ENCODE data around the gene SRCIN1.
A peak's percentile ranks its signal among the peaks of the same experiment; 100 is the strongest.

The SRCIN1 gene

GRCh38 chr17:38617967-38618760 is 12.4 kb upstream of the SRCIN1 start:
- DNase-seq (ENCODE audit: low read depth, low spot score), result no peak

GRCh38 chr17:38617074-38617860 is 11.5 kb upstream of the SRCIN1 start:
- DNase-seq (ENCODE audit: low read depth, low spot score), result no peak

DNA sequence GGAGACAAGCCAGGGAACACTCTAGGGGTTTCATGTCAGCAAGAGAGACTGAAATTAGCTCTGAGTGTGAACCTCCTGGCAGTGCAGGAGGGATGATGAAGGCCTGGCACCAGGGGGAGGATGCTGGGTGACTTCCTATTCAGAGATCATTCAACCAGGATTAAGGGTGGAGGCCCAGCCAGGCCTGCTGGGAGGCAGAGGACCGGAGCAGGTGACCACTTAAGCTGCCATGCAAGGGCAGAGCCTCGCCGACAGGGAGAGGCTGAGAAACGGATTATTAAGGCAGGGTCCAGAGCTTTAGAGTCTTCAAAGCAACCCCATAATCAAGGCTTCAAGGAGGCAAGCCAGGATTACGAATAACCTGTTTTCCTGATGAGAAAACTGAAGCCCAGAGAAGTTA is 10.6 kb upstream of the SRCIN1 start:
- no peak for DNase-seq (ENCODE audit: low read depth, low spot score)

- no peak for DNase-seq (ENCODE audit: low read depth, low spot score)
These were observed 8.4 kb upstream of the SRCIN1 start for GRCh38 chr17:38613981-38614779.

- DNase-seq (ENCODE audit: low read depth, low spot score), result no peak
These were observed 7.8 kb upstream of the SRCIN1 start for GRCh38 chr17:38613525-38613980.

- no peak for DNase-seq (ENCODE audit: low read depth, low spot score)
These were observed 6.2 kb upstream of the SRCIN1 start for GRCh38 chr17:38611872-38612376.

- DNase-seq (ENCODE audit: low read depth, low spot score), result no peak
These were observed 5.5 kb upstream of the SRCIN1 start for GRCh38 chr17:38611070-38611786.

- no peak for DNase-seq (ENCODE audit: low read depth, low spot score)
These were observed 3.7 kb upstream of the SRCIN1 start for GRCh38 chr17:38609280-38610031.

- DNase-seq (ENCODE audit: low read depth, low spot score), result no peak
These were observed 2.9 kb upstream of the SRCIN1 start for GRCh38 chr17:38608648-38609047.

DNA sequence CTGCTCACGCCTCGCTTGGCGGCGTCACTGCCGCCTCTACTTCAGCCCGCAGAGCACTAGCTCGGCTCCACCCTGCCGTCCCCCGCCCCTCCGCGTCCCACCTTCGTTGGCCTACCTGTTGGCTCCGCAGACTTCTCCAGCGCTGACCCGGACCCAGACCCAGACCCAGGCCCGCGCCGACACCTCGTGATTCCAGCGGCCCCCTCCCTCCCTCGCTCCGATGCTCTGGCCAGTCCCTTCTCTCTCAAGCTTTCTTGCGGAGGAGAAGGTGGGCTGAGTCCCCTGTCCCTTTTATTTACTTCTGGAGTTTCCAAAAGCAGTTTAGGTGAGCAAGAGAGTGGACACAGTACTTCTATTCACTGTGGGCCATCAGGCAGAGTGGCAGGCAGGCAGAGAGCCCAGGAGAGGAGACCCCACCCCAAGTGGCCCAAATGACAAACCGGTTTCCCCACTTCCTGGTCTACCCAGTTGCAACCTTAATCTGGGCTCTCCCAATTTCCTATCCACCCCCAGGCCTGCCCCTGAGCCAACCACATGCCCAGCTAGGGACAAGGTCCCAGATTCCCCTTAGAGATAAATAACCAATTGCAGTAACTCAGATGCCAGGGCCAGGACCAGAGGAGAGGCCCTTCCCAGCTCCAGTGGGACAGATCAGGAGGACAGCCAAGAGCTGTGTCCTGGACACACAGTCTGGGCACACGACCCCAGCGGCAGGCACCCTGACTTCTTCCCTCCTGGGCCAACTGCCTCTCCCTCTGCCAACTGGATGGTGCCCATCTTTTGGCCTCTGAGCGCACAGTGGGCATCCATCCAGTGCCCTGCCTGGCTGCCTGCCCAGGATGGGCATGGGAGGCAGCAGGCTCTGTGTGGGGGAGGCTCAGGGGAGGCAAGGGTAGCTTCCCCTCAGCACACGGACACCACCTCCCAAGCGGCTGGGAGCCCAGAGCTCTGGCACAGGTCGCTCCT is 1.2 kb upstream of the SRCIN1 start:
- no peak for DNase-seq (ENCODE audit: low read depth, low spot score)

DNA sequence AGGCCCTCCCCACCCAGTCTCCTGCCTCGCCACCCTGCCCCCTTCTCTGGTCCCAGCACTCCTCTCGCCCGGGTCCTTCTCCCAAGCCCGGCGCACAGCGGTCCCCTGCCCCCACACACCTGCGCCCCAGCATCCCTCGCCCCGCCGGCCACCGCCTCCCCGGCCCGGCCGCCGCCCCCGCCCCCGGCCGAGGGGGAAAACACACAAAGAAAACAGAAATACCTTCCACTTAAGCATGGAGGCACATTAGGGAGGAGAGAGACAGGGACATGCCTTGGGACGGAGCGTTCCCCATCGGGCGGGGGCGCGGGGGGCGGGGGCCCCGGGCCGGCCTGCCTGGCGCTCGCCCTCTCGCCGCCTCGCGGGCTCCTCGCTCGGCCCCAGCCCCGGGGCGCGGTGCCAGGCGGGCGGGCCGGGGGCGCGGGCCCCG is 326 bp downstream of the SRCIN1 start:
- no peak for DNase-seq (ENCODE audit: low read depth, low spot score)

- DNase-seq (ENCODE audit: low read depth, low spot score), result no peak
These were observed 1.0 kb downstream of the SRCIN1 start for GRCh38 chr17:38604479-38605403.

- DNase-seq (ENCODE audit: low read depth, low spot score), result no peak
These were observed 1.8 kb downstream of the SRCIN1 start for GRCh38 chr17:38603786-38604478.

DNA sequence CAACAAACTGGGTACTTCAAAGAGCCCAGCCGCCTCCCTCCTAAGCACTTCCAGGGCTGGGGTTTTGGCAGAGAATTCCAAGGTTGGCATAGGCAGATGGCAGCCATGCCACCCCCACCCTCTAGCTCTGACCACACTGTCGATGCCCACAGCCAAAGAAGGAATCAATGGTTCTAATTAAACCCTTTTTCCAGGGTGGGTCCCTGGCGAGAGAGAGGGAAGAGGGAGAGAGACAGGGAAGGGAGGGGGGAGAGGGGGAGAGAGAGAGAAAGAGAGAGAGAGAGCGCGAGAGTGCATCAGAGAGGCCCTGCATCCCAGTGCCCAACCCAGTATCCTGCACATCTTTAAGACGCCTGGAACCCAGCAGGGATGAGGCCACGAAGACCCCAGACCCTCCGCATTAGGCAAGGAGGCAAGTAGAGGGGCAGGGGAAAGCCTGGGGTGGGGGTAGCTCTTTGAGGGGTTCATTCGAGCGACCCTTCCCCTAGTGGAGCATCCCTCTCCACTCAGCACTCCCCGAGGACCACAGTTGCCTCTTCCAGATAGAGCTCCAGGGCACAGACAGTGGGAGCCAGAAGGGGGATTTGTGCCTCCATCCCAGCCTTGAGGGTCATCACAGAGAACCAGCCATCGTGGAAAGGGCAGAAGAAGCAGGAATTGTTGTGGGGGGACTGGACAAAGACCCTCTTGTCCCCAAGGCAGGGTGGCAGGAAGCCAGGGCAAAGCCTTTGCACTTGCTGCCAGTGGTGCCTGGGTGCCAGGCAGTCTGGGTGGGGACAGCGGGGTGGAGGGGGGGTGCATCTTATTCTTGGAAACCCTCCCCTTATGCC is 2.6 kb downstream of the SRCIN1 start:
- DNase-seq (ENCODE audit: low read depth, low spot score), result no peak

GRCh38 chr17:38602453-38602852 is 3.3 kb downstream of the SRCIN1 start:
- DNase-seq (ENCODE audit: low read depth, low spot score), result no peak

DNA sequence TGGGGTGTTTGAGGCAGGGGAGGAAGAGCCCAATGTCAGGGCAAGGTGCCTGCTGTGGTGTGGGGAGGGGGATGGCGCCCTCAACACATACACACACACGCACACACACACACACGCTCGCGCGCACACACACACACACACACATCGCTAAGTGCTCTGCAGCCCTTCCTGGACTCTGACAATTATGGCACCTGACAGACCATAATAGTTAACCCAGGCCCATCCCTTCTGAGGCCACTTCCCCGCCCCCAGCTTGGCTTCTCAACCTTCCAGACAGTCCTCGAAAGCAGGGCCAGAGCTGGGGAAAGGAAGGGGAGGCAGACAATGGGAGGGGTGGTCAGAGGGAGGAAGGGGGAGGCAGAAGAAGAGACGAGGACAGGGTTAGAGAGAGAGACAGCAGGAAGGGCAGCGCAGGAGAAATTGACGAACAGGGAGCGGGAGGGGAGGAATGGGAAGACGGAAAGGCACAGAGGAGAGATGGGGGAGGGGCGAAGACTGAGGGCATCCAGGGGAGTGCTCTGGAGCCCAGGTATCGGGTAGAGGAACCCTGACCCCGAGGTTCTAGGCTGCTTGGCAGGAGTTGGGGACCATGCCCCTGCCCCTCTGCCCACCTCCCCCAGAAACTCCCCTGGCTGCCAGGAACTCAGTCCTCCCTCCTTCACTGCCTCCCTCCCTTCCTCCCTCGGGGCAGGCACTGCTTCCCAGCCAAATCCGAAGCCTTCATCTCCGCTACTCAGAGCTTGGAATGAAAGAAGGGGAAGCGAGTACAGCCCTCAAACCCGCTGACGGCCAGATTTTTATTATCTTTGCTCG is 4.0 kb downstream of the SRCIN1 start:
- peak; percentile 27 for DNase-seq (ENCODE audit: low read depth, low spot score)
